Measurements from ENCODE around the gene TBX4. TPM values are rescaled to one million over a fixed set of nuclear protein-coding genes. Genes with fewer than 3 reads are reported as not detected.

The TBX4 gene
- total and polyA plus RNA-seq, 9 of the 15 experiments (the other 6 are each of a cell fraction or from before 2014, with no cell fraction given): not detected

GRCh38 chr17:61475726-61476125 is 23.5 kb downstream of the TBX4 start:
- peaks cover 24 to 73% of the 10 kb centered on the region in 2 experiments for H3K27me3 ChIP-seq (ENCODE audit: control insufficient read depth in 2 of 2, insufficient read depth in 2 of 2, low read length in 2 of 2)
- H3K27ac ChIP-seq (ENCODE audit: extremely low read depth, low read depth, low read length): no peak overlapping the region
- no peaks in the 10 kb centered on the region for H3K79me2 ChIP-seq (ENCODE audit: control insufficient read depth, insufficient read depth, low read length)
- no peaks in the 10 kb centered on the region for H3K36me3 ChIP-seq (ENCODE audit: control insufficient read depth, insufficient read depth, low read length)
- H3K4me2 ChIP-seq (ENCODE audit: insufficient read depth, low read length): no peak overlapping the region
- intact Hi-C loops (cut with micrococcal nuclease): no loop called here
- POLR2A ChIA-PET: no interaction called here
- H3K4me3 ChIP-seq: no peak overlapping the region
- no TSS peak for BruUV-seq (replicated peaks)
- TF ChIP-seq ILK (tag; IDR thresholded peaks at IDR 0.05; ENCODE audit: borderline replicate concordance, low read depth) (no peak), BRCA1 (IDR thresholded peaks at IDR 0.05) (no peak), BRCA1 (CRISPR knock-in tag; IDR thresholded peaks at IDR 0.05) (no peak), MCM3 (IDR thresholded peaks at IDR 0.05) (no peak), PKNOX1 (IDR thresholded peaks at IDR 0.05) (no peak), NFXL1 (CRISPR knock-in tag; IDR thresholded peaks at IDR 0.05) (no peak), ZNF699 (CRISPR knock-in tag; IDR thresholded peaks at IDR 0.05; ENCODE audit: insufficient replicate concordance) (no peak), MCM5 (IDR thresholded peaks at IDR 0.05; ENCODE audit: low read depth) (no peak), ZNF184 (CRISPR knock-in tag; IDR thresholded peaks at IDR 0.05) (no peak), ZNF586 (CRISPR knock-in tag; conservative IDR thresholded peaks at IDR 0.05) (no peak), ZBTB8A (IDR thresholded peaks at IDR 0.05; ENCODE audit: partially characterized antibody) (no peak), GTF2F1 (IDR thresholded peaks at IDR 0.05; ENCODE audit: low read depth, low read length) (no peak), ZFP1 (CRISPR knock-in tag; IDR thresholded peaks at IDR 0.05) (no peak), HDAC8 (tag; IDR thresholded peaks at IDR 0.05) (no peak), RBBP5 (IDR thresholded peaks at IDR 0.05; ENCODE audit: borderline replicate concordance, insufficient read depth, low read length, poor library complexity, severe bottlenecking) (no peak)
- FAIRE-seq (no peak), DNase-seq (ENCODE audit: extremely low read depth in 1 of 4, low spot score in 3 of 4) (no peak), ATAC-seq (no peak)
- CTCF ChIA-PET (ENCODE audit: low intra/inter-chr PET ratio): no interaction called here
- no peak overlapping the region; a peak in 1 of 4 replicates for H3K9ac ChIP-seq (ENCODE audit: insufficient read depth in 1 of 2, low read depth in 2 of 2, low read length in 2 of 2)
- 0 out of 2 replicates have a peak, but pooled peaks cover 12% of the 10 kb centered on the region for H4K20me1 ChIP-seq (replicated peaks; ENCODE audit: control insufficient read depth, insufficient read depth, low read length)
- in situ Hi-C loops (cut with MboI): no loop called here
- no peak overlapping the region for H2AFZ ChIP-seq (ENCODE audit: low read depth, low read length)
- peaks cover 0 to 3% of the 10 kb centered on the region in 2 experiments; a peak in 1 of 5 replicates for H3K4me1 ChIP-seq (replicated peaks in 1 of 2; ENCODE audit: control insufficient read depth in 2 of 2, insufficient read depth in 2 of 2, low read length in 2 of 2)
- no peaks in the 10 kb centered on the region for H3K9me3 ChIP-seq (replicated peaks; ENCODE audit: control insufficient read depth, insufficient read depth, low read depth, low read length)
- H3K9me1 ChIP-seq (ENCODE audit: control insufficient read depth, insufficient read depth, low read length): peaks cover 2% of the 10 kb centered on the region
- WGBS (ENCODE audit: insufficient coverage, low coverage, missing lambda C conversion rate): 0% methylated on average over 8 of the region's 8 CpGs

Measured in K562 (cell line).